ENCODE data around the gene FOXK2.

The FOXK2 gene

GRCh38 chr17:82592289-82592766 lies 72.8 kb downstream of the FOXK2 start:
- DNase-seq: no peak

- no peak for DNase-seq
These were observed 73.4 kb downstream of the FOXK2 start for GRCh38 chr17:82592767-82593589.

- DNase-seq: no peak
These were observed 74.1 kb downstream of the FOXK2 start for GRCh38 chr17:82593590-82594087.

- DNase-seq: no peak
These were observed 75.0 kb downstream of the FOXK2 start for GRCh38 chr17:82594571-82594970.

GRCh38 chr17:82595893-82596292 lies 76.4 kb downstream of the FOXK2 start:
- no peak for DNase-seq

- DNase-seq: no peak
These were observed 76.8 kb downstream of the FOXK2 start for GRCh38 chr17:82596296-82596695.

GRCh38 chr17:82596837-82597672 lies 77.5 kb downstream of the FOXK2 start:
- DNase-seq: no peak

- no peak for DNase-seq
These were observed 79.0 kb downstream of the FOXK2 start for GRCh38 chr17:82598256-82599119.

GRCh38 chr17:82599674-82600661 lies 80.4 kb downstream of the FOXK2 start:
- DNase-seq: no peak

- no peak for DNase-seq
These were observed 81.4 kb downstream of the FOXK2 start for GRCh38 chr17:82600731-82601446.

- DNase-seq: no peak
These were observed 82.0 kb downstream of the FOXK2 start for GRCh38 chr17:82601447-82602000.

- DNase-seq: no peak
These were observed 83.0 kb downstream of the FOXK2 start for GRCh38 chr17:82602487-82602886.

GRCh38 chr17:82602986-82603710 lies 83.6 kb downstream of the FOXK2 start:
- DNase-seq: no peak

- DNase-seq: peak; percentile 78
These were observed 84.5 kb downstream of the FOXK2 start for GRCh38 chr17:82603981-82604448.

- DNase-seq: no peak
These were observed 85.0 kb downstream of the FOXK2 start for GRCh38 chr17:82604532-82604931.

GRCh38 chr17:82605939-82606600 lies 86.5 kb downstream of the FOXK2 start:
- DNase-seq: no peak

GRCh38 chr17:82608816-82609215 lies 89.3 kb downstream of the FOXK2 start:
- no peak for DNase-seq

- no peak for DNase-seq
These were observed 90.1 kb downstream of the FOXK2 start for GRCh38 chr17:82609655-82610054.
